B cell (primary cell): ENCODE data around the gene MID2. TPM values are rescaled to one million over a fixed set of nuclear protein-coding genes. Genes with fewer than 3 reads are reported as not detected.

Source experiments
- ATAC-seq: fragments of 200-7000 bp; cut with Tn5 transposase; one replicate; pipeline ENCODE4 v1.10.0; 2021; ENCODE audit warnings: low read depth, mild to moderate bottlenecking, moderate number of reproducible peaks, moderate library complexity
- CTCF ChIA-PET: fragments of 350-600 bp; sonication (Branson Sonifier 250); formaldehyde crosslinking; loops from one replicate; lab custom pipeline; 2021; ENCODE audit warnings: antibody characterized with exemption, inconsistent platforms; lab: Charles Lee
- POLR2A ChIA-PET: fragments of 350-600 bp; sonication (Branson Sonifier 250); formaldehyde crosslinking; loops from one replicate; lab custom pipeline; 2021; ENCODE audit warnings: antibody characterized with exemption; lab: Charles Lee
- DNase-seq: peaks from one replicate; pipeline ENCODE4 v3.0.0; 2013
- H2AFZ ChIP-seq: 2 replicates; pipeline ENCODE4 v1.6.1; 2012; ENCODE audit warnings: mild to moderate bottlenecking, low read depth, low read length; ENCODE audit not compliant: insufficient read depth, poor library complexity, severe bottlenecking
- H3K27ac ChIP-seq, 2 donors: 1 replicate in 1 of 2; 2 replicates in 1 of 2; pipeline ENCODE4 v1.5.1; 2012 to 2013; ENCODE audit warnings: low read length in 2 of 2, mild to moderate bottlenecking in 2 of 2, moderate library complexity in 1 of 2
- H3K27me3 ChIP-seq, 4 experiments: fragments of 200-600 bp in 1 of 4; sonication (generic) in 1 of 4; replicated peaks in 1 of 4; 1 replicate in 2 of 4; 2 replicates in 2 of 4; pipeline versions ENCODE4 v1.6.1 to v1.7.0; 2013 to 2016; ENCODE audit warnings: low read length in 3 of 4, mild to moderate bottlenecking in 2 of 4, mixed read lengths in 1 of 4, moderate library complexity in 1 of 4; ENCODE audit not compliant: insufficient read depth in 4 of 4, control insufficient read depth in 3 of 4; ENCODE audit errors: control extremely low read depth in 1 of 4
- H3K36me3 ChIP-seq, 2 experiments: replicated peaks in 1 of 2; 1 replicate in 1 of 2; 2 replicates in 1 of 2; pipeline versions ENCODE4 v1.6.1 to v1.7.1; 2013; ENCODE audit warnings: low read length in 1 of 2; ENCODE audit not compliant: insufficient read depth in 2 of 2, control insufficient read depth in 1 of 2; ENCODE audit errors: control extremely low read depth in 1 of 2, extremely low read depth in 1 of 2
- H3K4me1 ChIP-seq, 2 donors: fragments of 200-600 bp in 1 of 2; sonication (generic) in 1 of 2; 1 replicate in 1 of 2; 2 replicates in 1 of 2; pipeline versions ENCODE4 v1.5.1 to v1.6.1; 2013 to 2017; ENCODE audit warnings: low read length in 2 of 2; ENCODE audit not compliant: control insufficient read depth in 2 of 2, insufficient read depth in 2 of 2
- H3K4me2 ChIP-seq: replicated peaks from 2 replicates; pipeline ENCODE3; 2012; ENCODE audit warnings: mild to moderate bottlenecking, low read depth, low read length; ENCODE audit not compliant: poor library complexity, severe bottlenecking
- H3K4me3 ChIP-seq, 5 experiments: fragments of 200-600 bp in 1 of 5; sonication (generic) in 1 of 5; 1 replicate in 3 of 5; 2 replicates in 2 of 5; pipeline versions ENCODE4 v1.5.1 to v1.7.0; 2011 to 2016; ENCODE audit warnings: low read length in 4 of 5, mild to moderate bottlenecking in 4 of 5, low read depth in 2 of 5, control low read depth in 1 of 5, moderate library complexity in 1 of 5; ENCODE audit not compliant: insufficient read depth in 1 of 5; ENCODE audit errors: control extremely low read depth in 1 of 5, extremely low read depth in 1 of 5
- H3K79me2 ChIP-seq: fragments of 200-600 bp; sonication (generic); one replicate; pipeline ENCODE4 v1.6.0; 2016; ENCODE audit warnings: low read length; ENCODE audit not compliant: control insufficient read depth, insufficient read depth
- H3K9ac ChIP-seq: fragments of 200-600 bp; sonication (generic); 2 replicates; pipeline ENCODE4 v1.6.1; 2017; ENCODE audit warnings: mild to moderate bottlenecking, low read length, moderate library complexity
- H3K9me3 ChIP-seq, 3 donors: one replicate each; pipeline versions ENCODE4 v1.6.1 to v1.7.1; 2013; ENCODE audit warnings: low read length in 2 of 3; ENCODE audit not compliant: control insufficient read depth in 2 of 3, insufficient read depth in 1 of 3; ENCODE audit errors: control extremely low read depth in 1 of 3
- H4K20me1 ChIP-seq: 2 replicates; pipeline ENCODE4 v1.6.0; 2012; ENCODE audit warnings: mild to moderate bottlenecking, low read length; ENCODE audit not compliant: insufficient read depth, control insufficient read depth, poor library complexity, severe bottlenecking
- H3K27ac Mint-ChIP-seq: one replicate; pipeline ENCODE4 v1.8.0; 2021; ENCODE audit warnings: mixed read lengths
- H3K27me3 Mint-ChIP-seq: one replicate; pipeline ENCODE4 v1.8.0; 2021; ENCODE audit warnings: mixed read lengths
- H3K4me1 Mint-ChIP-seq: one replicate; pipeline ENCODE4 v1.8.0; 2021; ENCODE audit warnings: mixed read lengths
- H3K4me3 Mint-ChIP-seq: one replicate; pipeline ENCODE4 v1.8.0; 2021; ENCODE audit warnings: mixed read lengths
- H3K9me3 Mint-ChIP-seq: one replicate; pipeline ENCODE4 v1.8.0; 2022; ENCODE audit warnings: mixed read lengths; ENCODE audit not compliant: insufficient read depth
- CTCF ChIP-seq: fragments of 200-600 bp; IDR thresholded peaks from one replicate; pipeline ENCODE4 v1.8.0; 2022; ENCODE audit warnings: antibody characterized with exemption, mild to moderate bottlenecking
- EZH2 ChIP-seq: IDR thresholded peaks from 2 replicates; pipeline ENCODE4 v1.6.1; 2012; ENCODE audit warnings: borderline replicate concordance, low read depth, mild to moderate bottlenecking, moderate library complexity, low read length; ENCODE audit not compliant: insufficient read depth, poor library complexity, severe bottlenecking
- WGBS: methylation state at CpG from one replicate; pipeline ENCODE4 v1.1.5; 2013; ENCODE audit warnings: missing lambda C conversion rate; ENCODE audit not compliant: insufficient coverage; 5-methylcytosine and 5-hydroxymethylcytosine counted together
- intact Hi-C: fragments of 100-400 bp; cut with micrococcal nuclease; formaldehyde crosslinking; loops from one replicate; pipeline ENCODE4 v1.10.0; 2022
- polyA plus RNA-seq: library from polyadenylated mRNA; depleted of rRNA; stranded (reverse); fragments of >200 nt; gene quantifications from 2 replicates; pipeline ENCODE4 v1.2.3, GENCODE V29; 2012
- small RNA-seq: library from RNA; depleted of rRNA; stranded (forward); fragments of <200 nt; gene quantifications from one replicate; pipeline ENCODE3, GENCODE V24; 2012; ENCODE audit warnings: low replicate concordance, low read depth; ENCODE audit not compliant: insufficient read length
- total RNA-seq, 2 donors: library from RNA; stranded (reverse); fragments of 120-200 nt in 1 of 2; gene quantifications; 1 replicate in 1 of 2; 2 replicates in 1 of 2; pipeline versions ENCODE4 v1.2.3 to v1.2.4, GENCODE V29; 2013 to 2022

MID2 gene
- total and polyA plus RNA-seq, 2 donors (not counting 1 experiment from before 2014, with no cell fraction given), result 1.7 to 5.8 TPM

DNA sequence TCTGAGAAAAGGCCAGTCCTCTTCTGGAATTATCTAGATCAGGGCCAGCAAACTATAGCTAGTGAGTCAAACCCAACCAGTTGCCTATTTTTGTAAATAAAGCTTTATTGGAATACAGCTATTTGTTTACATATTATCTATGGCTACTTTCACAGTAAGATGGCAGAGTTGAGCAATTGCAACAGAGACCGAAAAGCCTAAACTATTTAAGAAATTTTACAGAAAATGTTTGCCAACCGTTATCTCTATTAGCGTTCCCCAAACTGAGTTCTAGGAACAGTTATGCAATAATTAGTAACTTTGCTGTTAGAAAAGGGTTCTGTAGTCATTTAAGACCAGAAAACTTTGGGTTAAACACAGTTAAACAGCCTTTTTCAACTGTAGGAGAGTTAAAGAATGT is 146.0 kb downstream of the MID2 start:
- ChIA-PET POLR2A (interaction anchor here (0.5 kb wide), 1 partner anchor 354 kb away, joined by 3 read pairs; no protein-coding TSS in a partner anchor), CTCF (no interaction called here)
- Mint-ChIP-seq H3K9me3 (no peaks in the 10 kb centered on the region), H3K27ac (no peak overlapping the region), H3K4me3 (no peak overlapping the region), H3K27me3 (no peaks in the 10 kb centered on the region), H3K4me1 (no peaks in the 10 kb centered on the region)
- Histone ChIP-seq H3K4me2 (no peak overlapping the region), H3K4me1 (no peaks in the 10 kb centered on the region), H3K9ac (no peak overlapping the region), H4K20me1 (no peaks in the 10 kb centered on the region), H3K79me2 (no peaks in the 10 kb centered on the region), H2AFZ (no peak overlapping the region), H3K27ac (no peak overlapping the region), H3K9me3 (no peaks in the 10 kb centered on the region), H3K4me3 (no peak overlapping the region), H3K36me3 (no peaks in the 10 kb centered on the region), H3K27me3 (no peaks in the 10 kb centered on the region)
- no peak for ATAC-seq
- WGBS, result no CpG with 5 or more reads among the region's 3 CpGs
- no peak for TF ChIP-seq CTCF
- no peak for TF ChIP-seq EZH2
- DNase-seq, result no peak
- intact Hi-C loops, result no loop called here

Small RNA genes lying within 50 kb of the gene (small RNA-seq; reads per million reads assigned to genes)
- gene RF00019, result not detected

Other genes starting within 250 kb of the MID2 start
- gene PRPS1, start 197.4 kb upstream of the MID2 start, total RNA-seq, result 45.0 and 52.1 TPM in 2 replicates
- 42.2 and 59.0 TPM in 2 replicates for gene PRPS1, start 197.4 kb upstream of the MID2 start, polyA plus RNA-seq
- gene TSC22D3, start 50.1 kb upstream of the MID2 start, total RNA-seq, result 435 and 447 TPM in 2 replicates
- gene TSC22D3, start 50.1 kb upstream of the MID2 start, polyA plus RNA-seq, result 3,050 and 4,601 TPM in 2 replicates
- not detected in 2 replicates for gene NCBP2L, start 48.1 kb upstream of the MID2 start, total RNA-seq
- gene NCBP2L, start 48.1 kb upstream of the MID2 start, polyA plus RNA-seq, result not detected in 2 replicates
- not detected in 2 replicates for gene TEX13B, start 156.5 kb downstream of the MID2 start, total RNA-seq
- not detected in 2 replicates for gene TEX13B, start 156.5 kb downstream of the MID2 start, polyA plus RNA-seq
- 8.6 and 16.8 TPM in 2 replicates for gene VSIG1, start 219.2 kb downstream of the MID2 start, total RNA-seq
- 0.97 and 5.4 TPM in 2 replicates for gene VSIG1, start 219.2 kb downstream of the MID2 start, polyA plus RNA-seq